GM12891 (cell line): Measurements from ENCODE around the gene SSTR3.
A peak's percentile ranks its signal among the peaks of the same experiment; 100 is the strongest.

Experiments used
- POLR2A ChIP-seq: IDR thresholded peaks from 2 replicates; pipeline ENCODE4 v1.6.1; 2011; ENCODE audit warnings: low read depth, low read length, control low read depth
- POLR2AphosphoS5 ChIP-seq: IDR thresholded peaks from 2 replicates; pipeline ENCODE4 v1.6.1; 2011; ENCODE audit warnings: low read depth, low read length, control low read depth

GRCh38 chr22:37162221-37163095 is 49.8 kb downstream of the SSTR3 start:
- TF ChIP-seq POLR2AphosphoS5: peak; percentile 84; the same call in 1 of the 2 replicates
- TF ChIP-seq POLR2A: peak; percentile 69
